HL-60 (cell line): ENCODE measurements around the gene SLC52A3.

Experiments
- GABPA ChIP-seq: IDR thresholded peaks from 2 replicates; pipeline ENCODE4 v1.6.1; 2012; ENCODE audit warnings: low read depth
- POLR2AphosphoS5 ChIP-seq: IDR thresholded peaks from 2 replicates; pipeline ENCODE4 v1.6.1; 2012; ENCODE audit warnings: low read depth
- SPI1 ChIP-seq: IDR thresholded peaks from 2 replicates; pipeline ENCODE4 v1.6.1; 2012; ENCODE audit warnings: low read depth, mild to moderate bottlenecking, borderline replicate concordance
- TF ChIP-seq, protein P1 (sequence below): IDR thresholded peaks from one replicate; pipeline ENCODE4 v1.5.1; 2011; ENCODE audit warnings: low read length, control low read depth, inconsistent platforms; ENCODE audit not compliant: insufficient read depth
- TF ChIP-seq, protein P2 (sequence below): IDR thresholded peaks from 2 replicates; pipeline ENCODE4 v1.6.1; 2012; ENCODE audit warnings: low read depth; ENCODE audit not compliant: insufficient replicate concordance

DNA sequence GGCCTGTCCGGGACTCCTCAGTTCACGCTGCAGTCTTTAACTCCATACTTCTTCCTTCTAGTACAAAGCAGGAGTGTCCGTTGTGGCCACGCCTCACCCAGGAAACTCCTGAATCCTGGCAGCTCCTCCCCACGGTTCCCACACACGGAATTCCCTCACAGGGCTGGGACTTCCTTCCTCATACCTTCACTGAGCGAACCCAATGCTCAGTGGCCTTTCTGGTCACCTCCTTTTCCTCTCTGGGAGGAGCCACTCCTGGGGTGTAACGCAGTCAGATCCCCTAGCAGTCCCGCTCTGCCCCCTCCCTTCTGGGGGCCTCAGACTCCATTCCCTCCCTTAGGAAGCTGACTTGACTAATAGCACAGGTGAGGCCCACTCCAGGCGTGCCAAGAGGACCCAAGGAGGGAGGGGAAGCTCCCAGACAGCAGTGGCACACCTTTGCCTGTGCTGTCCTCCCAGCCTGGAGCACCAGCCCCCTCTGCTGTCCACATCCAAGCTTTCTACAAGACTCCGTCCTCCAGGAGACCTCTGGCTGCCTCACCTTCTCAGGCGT lies at the start of gene SLC52A3:
- TF ChIP-seq, protein P1, sequence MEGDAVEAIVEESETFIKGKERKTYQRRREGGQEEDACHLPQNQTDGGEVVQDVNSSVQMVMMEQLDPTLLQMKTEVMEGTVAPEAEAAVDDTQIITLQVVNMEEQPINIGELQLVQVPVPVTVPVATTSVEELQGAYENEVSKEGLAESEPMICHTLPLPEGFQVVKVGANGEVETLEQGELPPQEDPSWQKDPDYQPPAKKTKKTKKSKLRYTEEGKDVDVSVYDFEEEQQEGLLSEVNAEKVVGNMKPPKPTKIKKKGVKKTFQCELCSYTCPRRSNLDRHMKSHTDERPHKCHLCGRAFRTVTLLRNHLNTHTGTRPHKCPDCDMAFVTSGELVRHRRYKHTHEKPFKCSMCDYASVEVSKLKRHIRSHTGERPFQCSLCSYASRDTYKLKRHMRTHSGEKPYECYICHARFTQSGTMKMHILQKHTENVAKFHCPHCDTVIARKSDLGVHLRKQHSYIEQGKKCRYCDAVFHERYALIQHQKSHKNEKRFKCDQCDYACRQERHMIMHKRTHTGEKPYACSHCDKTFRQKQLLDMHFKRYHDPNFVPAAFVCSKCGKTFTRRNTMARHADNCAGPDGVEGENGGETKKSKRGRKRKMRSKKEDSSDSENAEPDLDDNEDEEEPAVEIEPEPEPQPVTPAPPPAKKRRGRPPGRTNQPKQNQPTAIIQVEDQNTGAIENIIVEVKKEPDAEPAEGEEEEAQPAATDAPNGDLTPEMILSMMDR = no peak
- TF ChIP-seq POLR2AphosphoS5 = no peak
- TF ChIP-seq, protein P2, sequence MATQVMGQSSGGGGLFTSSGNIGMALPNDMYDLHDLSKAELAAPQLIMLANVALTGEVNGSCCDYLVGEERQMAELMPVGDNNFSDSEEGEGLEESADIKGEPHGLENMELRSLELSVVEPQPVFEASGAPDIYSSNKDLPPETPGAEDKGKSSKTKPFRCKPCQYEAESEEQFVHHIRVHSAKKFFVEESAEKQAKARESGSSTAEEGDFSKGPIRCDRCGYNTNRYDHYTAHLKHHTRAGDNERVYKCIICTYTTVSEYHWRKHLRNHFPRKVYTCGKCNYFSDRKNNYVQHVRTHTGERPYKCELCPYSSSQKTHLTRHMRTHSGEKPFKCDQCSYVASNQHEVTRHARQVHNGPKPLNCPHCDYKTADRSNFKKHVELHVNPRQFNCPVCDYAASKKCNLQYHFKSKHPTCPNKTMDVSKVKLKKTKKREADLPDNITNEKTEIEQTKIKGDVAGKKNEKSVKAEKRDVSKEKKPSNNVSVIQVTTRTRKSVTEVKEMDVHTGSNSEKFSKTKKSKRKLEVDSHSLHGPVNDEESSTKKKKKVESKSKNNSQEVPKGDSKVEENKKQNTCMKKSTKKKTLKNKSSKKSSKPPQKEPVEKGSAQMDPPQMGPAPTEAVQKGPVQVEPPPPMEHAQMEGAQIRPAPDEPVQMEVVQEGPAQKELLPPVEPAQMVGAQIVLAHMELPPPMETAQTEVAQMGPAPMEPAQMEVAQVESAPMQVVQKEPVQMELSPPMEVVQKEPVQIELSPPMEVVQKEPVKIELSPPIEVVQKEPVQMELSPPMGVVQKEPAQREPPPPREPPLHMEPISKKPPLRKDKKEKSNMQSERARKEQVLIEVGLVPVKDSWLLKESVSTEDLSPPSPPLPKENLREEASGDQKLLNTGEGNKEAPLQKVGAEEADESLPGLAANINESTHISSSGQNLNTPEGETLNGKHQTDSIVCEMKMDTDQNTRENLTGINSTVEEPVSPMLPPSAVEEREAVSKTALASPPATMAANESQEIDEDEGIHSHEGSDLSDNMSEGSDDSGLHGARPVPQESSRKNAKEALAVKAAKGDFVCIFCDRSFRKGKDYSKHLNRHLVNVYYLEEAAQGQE = no peak
- TF ChIP-seq GABPA = no peak
- TF ChIP-seq SPI1 = no peak
